Ascending aorta (tissue), 2 donors: Measurements from ENCODE around the gene TACR2. TPM values are rescaled to one million over a fixed set of nuclear protein-coding genes. Genes with fewer than 3 reads are reported as not detected.
A peak's percentile ranks its signal among the peaks of the same experiment; 100 is the strongest.

ENCODE experiments used
- DNase-seq, 2 donors: peaks; one replicate each; pipeline ENCODE4 v3.0.0-alpha.2; 2019; ENCODE audit warnings: low spot score in 2 of 2
- H3K27ac ChIP-seq, 2 donors: fragments of 200-600 bp; sonication (generic); one replicate each; pipeline ENCODE4 v1.5.1; 2016 to 2017; ENCODE audit warnings: mild to moderate bottlenecking in 1 of 2
- H3K27me3 ChIP-seq: fragments of 200-600 bp; sonication (generic); one replicate; pipeline ENCODE4 v1.5.1; 2017
- H3K36me3 ChIP-seq, 2 donors: fragments of 200-600 bp; sonication (generic); one replicate each; pipeline ENCODE4 v1.5.1; 2016
- H3K4me1 ChIP-seq, 2 donors: fragments of 200-600 bp; sonication (generic); one replicate each; pipeline ENCODE4 v1.5.1; 2016 to 2017; ENCODE audit warnings: mild to moderate bottlenecking in 1 of 2
- H3K4me3 ChIP-seq, 2 donors: fragments of 200-600 bp; sonication (generic); one replicate each; pipeline ENCODE4 v1.5.1; 2016 to 2017; ENCODE audit warnings: mild to moderate bottlenecking in 1 of 2
- H3K9me3 ChIP-seq, 2 donors: fragments of 200-600 bp; sonication (generic); one replicate each; pipeline ENCODE4 v1.5.1; 2016
- intact Hi-C: fragments of 100-400 bp; cut with DNase I; formaldehyde crosslinking; loops from one replicate; pipeline ENCODE4 v1.15.1; 2023
- total RNA-seq: library from RNA; depleted of rRNA; stranded (reverse); fragments of >200 nt; gene quantifications from one replicate; pipeline ENCODE4 v1.1.0, GENCODE V29; 2016
- TF ChIP-seq, protein P1 (sequence below), 3 experiments: fragments of 200-600 bp in 2 of 3; fragments of 450-650 bp in 1 of 3; sonication (generic) in 2 of 3; IDR thresholded peaks; one replicate each; pipeline ENCODE4 v1.5.1; 2016 to 2019; ENCODE audit warnings: antibody characterized with exemption in 3 of 3, mild to moderate bottlenecking in 1 of 3, moderate library complexity in 1 of 3

TACR2 gene
- total RNA-seq, 1 donor from 2014 or later = not detected

DNA sequence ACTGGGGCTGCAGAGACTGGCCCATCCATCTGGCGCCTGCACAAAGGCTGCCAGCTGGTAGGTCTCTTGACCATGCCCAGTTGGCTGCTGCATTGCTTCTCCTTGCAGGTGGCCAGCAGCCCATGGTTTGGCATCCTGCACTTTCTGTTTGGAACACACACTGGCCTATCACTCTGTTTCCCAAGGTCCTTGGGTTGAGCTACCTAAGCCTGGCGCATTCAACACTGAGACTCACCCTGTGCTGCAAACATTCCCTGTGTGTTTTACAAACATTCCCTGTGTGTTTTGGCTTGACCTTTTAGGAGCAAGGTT is 55.5 kb downstream of the TACR2 start:
- Histone ChIP-seq H3K27me3 (no peaks in the 10 kb centered on the region), H3K4me1 (peaks cover 25 to 58% of the 10 kb centered on the region in 2 donors), H3K9me3 (no peaks in the 10 kb centered on the region), H3K36me3 (peaks cover 29 to 34% of the 10 kb centered on the region in 2 donors), H3K27ac (peak overlapping the region; percentile 95 to 96), H3K4me3 (peak overlapping the region; percentile 6 to 41)
- TF ChIP-seq, protein P1, sequence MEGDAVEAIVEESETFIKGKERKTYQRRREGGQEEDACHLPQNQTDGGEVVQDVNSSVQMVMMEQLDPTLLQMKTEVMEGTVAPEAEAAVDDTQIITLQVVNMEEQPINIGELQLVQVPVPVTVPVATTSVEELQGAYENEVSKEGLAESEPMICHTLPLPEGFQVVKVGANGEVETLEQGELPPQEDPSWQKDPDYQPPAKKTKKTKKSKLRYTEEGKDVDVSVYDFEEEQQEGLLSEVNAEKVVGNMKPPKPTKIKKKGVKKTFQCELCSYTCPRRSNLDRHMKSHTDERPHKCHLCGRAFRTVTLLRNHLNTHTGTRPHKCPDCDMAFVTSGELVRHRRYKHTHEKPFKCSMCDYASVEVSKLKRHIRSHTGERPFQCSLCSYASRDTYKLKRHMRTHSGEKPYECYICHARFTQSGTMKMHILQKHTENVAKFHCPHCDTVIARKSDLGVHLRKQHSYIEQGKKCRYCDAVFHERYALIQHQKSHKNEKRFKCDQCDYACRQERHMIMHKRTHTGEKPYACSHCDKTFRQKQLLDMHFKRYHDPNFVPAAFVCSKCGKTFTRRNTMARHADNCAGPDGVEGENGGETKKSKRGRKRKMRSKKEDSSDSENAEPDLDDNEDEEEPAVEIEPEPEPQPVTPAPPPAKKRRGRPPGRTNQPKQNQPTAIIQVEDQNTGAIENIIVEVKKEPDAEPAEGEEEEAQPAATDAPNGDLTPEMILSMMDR (IDR thresholded peaks at IDR 0.05) = no peak
- no peak for DNase-seq
- intact Hi-C loops = loop anchor here (5.0 kb wide), 1 partner anchor 239 kb away; the partner anchor contains the start of gene VPS26A

DNA sequence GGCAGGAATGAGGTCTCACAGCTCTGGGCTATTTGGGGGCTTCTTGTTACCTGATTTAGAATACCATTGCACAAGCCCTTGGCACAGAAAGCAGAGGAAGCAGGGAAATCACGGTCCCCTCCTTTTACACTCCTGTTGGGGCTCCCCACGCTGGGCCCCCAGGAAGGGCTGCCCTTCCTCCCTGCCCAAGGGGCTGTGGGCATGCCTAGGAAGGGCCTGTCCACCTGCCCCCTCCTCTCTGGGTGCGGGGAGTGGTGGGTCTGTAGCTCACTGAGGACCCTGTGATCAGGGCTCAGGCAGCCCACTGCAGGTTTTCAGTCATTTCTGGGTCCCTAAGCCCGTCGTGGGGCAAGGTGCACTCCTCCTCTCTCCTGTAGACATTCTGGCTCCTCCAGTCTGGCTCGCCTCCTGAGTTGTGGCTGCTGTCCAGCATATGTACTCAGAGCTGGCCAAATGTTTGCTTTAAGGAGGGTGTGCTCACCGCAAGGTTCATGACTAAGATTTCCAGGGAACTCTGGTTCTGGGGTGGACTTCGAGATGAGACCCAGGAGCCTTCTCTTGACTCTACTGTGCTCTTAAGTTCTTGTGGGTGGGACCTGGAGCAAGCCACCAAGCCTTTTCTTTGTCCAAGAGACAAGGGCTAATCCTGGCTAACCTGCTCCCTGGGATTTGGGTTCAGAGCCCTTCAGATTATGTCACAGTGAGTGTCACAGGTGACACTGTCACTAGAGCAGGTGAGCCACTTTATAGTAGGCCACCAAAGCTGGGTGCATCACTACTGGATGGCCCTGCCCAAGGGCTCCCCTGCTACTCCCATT is 56.0 kb downstream of the TACR2 start:
- no peaks in the 10 kb centered on the region for H3K27me3 ChIP-seq
- peak overlapping the region; percentile 6 to 41 for H3K4me3 ChIP-seq
- H3K36me3 ChIP-seq = peaks cover 24 to 28% of the 10 kb centered on the region in 2 donors
- DNase-seq = peak; percentile 71 to 93
- peak overlapping the region; percentile 95 to 96 for H3K27ac ChIP-seq
- TF ChIP-seq, protein P1 (IDR thresholded peaks at IDR 0.05) = no peak
- H3K4me1 ChIP-seq = peaks cover 25 to 58% of the 10 kb centered on the region in 2 donors
- intact Hi-C loops = loop anchor here (5.0 kb wide), 1 partner anchor 238 kb away; the partner anchor contains the start of gene VPS26A
- H3K9me3 ChIP-seq = no peaks in the 10 kb centered on the region

DNA sequence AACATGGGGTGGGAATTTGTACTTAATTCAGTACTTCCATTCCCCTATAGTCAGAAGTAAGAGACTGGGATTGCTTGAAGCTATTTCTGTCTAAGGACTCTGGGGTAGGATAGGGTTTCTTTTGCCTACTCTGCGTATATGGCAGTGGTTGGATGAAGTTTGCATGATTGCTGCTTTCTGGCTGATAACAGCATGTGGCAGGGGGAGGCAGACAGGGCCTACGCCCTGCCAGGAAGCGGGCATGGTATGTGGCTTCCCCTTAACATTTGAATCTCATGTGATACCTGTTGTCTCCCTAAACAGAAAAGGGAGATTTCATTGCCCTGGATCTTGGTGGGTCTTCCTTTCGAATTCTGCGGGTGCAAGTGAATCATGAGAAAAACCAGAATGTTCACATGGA is 57.1 kb downstream of the TACR2 start:
- TF ChIP-seq, protein P1 (IDR thresholded peaks at IDR 0.05) = no peak
- Histone ChIP-seq H3K36me3 (peaks cover 17% of the 10 kb centered on the region in 2 donors), H3K4me1 (peaks cover 25 to 61% of the 10 kb centered on the region in 2 donors), H3K27me3 (no peaks in the 10 kb centered on the region), H3K27ac (peak overlapping the region; percentile 95 to 96), H3K9me3 (no peaks in the 10 kb centered on the region), H3K4me3 (no peak overlapping the region)
- intact Hi-C loops = no loop called here
- no peak for DNase-seq

DNA sequence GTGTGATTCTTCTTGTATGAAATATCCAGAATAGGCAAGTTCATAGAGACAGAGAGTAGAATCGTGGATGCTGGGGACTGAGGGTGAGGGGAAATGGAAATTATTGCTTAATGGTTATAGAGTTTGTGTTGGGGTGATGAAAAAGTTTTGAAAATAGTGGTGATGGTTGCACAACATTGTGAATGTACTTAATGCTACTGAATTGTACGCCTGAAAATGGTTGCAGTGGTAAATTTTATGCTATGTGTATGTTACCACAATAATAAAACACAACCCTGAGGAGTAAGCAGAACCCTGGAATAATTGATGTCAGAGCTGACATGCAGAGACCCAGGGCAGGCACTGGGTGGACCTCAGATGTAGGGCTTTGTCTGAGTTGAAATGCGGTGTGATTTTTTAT is 57.6 kb downstream of the TACR2 start:
- Histone ChIP-seq H3K4me3 (no peak overlapping the region), H3K27ac (peak overlapping the region; percentile 95 to 96), H3K36me3 (peaks cover 12 to 13% of the 10 kb centered on the region in 2 donors), H3K4me1 (peaks cover 25 to 57% of the 10 kb centered on the region in 2 donors), H3K9me3 (no peaks in the 10 kb centered on the region), H3K27me3 (no peaks in the 10 kb centered on the region)
- intact Hi-C loops = no loop called here
- no peak for DNase-seq
- TF ChIP-seq, protein P1 (IDR thresholded peaks at IDR 0.05) = no peak

DNA sequence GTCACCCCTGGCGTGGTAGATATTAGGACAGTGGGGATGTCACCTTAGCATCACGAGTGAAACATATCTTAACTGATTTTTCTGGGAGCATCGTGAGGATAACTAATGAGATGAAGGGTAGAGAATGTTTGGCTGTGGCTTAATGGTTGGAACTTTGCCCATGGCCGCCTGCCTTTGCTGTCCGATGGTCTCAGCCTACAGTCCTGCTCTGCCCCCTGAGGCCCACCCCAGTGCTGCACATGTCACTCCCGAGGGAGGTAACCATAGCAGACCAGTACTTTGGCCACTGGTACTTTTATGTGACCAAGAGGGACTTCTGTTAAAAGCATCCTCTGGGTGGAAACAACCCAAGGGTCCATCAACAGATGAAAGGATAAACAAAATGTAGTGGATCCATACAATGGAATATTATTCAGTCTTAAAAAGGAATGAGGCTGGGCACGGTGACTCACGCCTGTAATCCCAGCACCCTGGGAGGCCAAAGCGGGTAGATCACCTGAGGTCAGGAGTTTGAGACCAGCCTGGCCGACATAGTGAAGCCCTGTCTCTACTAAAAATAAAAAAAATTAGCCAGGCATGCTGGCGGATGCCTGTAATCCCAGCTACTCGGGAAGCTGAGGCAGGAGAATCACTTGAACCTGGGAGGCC is 58.4 kb downstream of the TACR2 start:
- intact Hi-C loops = no loop called here

More for the DNA sequence above, 58.4 kb downstream of the TACR2 start:
- Histone ChIP-seq H3K4me3 (no peak overlapping the region), H3K27ac (peak overlapping the region; percentile 95 to 96), H3K27me3 (no peaks in the 10 kb centered on the region), H3K4me1 (peaks cover 25 to 49% of the 10 kb centered on the region in 2 donors), H3K9me3 (no peaks in the 10 kb centered on the region), H3K36me3 (peaks cover 9 to 11% of the 10 kb centered on the region in 2 donors)
- no peak for DNase-seq
- TF ChIP-seq, protein P1 (IDR thresholded peaks at IDR 0.05) = no peak
